ENCODE data around the gene PCDHGB4.
A peak's percentile ranks its signal among the peaks of the same experiment; 100 is the strongest.
"Not testable (repeated sequence)": the region's sequence is repeated elsewhere in the genome, so short reads cannot be mapped to it uniquely, and the experiment has no call there.

DNA sequence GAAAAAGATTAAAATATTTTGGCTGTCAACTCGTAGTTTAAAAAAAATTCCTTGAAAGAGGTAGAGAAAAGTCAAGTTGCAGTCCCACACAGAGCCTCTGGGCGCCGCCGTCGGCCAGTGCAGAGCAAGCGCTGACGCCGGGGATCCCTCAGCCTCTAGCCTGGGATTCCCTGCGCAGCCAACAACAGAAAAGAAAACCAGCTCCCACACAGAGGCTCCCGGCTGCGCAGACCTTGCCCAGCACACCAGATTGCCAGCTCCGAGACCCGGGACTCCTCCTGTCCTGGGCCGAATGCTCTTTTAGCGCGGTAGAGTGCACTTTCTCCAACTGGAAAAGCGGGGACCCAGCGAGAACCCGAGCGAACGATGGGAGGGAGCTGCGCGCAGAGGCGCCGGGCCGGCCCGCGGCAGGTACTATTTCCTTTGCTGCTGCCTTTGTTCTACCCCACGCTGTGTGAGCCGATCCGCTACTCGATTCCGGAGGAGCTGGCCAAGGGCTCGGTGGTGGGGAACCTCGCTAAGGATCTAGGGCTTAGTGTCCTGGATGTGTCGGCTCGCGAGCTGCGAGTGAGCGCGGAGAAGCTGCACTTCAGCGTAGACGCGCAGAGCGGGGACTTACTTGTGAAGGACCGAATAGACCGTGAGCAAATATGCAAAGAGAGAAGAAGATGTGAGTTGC is 30.1 kb downstream of the PCDHGB4 start, which contains the start of gene PCDHGB7:
- TF ChIP-seq, protein P1, sequence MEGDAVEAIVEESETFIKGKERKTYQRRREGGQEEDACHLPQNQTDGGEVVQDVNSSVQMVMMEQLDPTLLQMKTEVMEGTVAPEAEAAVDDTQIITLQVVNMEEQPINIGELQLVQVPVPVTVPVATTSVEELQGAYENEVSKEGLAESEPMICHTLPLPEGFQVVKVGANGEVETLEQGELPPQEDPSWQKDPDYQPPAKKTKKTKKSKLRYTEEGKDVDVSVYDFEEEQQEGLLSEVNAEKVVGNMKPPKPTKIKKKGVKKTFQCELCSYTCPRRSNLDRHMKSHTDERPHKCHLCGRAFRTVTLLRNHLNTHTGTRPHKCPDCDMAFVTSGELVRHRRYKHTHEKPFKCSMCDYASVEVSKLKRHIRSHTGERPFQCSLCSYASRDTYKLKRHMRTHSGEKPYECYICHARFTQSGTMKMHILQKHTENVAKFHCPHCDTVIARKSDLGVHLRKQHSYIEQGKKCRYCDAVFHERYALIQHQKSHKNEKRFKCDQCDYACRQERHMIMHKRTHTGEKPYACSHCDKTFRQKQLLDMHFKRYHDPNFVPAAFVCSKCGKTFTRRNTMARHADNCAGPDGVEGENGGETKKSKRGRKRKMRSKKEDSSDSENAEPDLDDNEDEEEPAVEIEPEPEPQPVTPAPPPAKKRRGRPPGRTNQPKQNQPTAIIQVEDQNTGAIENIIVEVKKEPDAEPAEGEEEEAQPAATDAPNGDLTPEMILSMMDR (IDR thresholded peaks at IDR 0.05; ENCODE audit: borderline replicate concordance, extremely low read depth, low read length, poor library complexity, severe bottlenecking) = peak; percentile 60
- not testable (repeated sequence) for TF ChIP-seq EZH2 (IDR thresholded peaks at IDR 0.05; ENCODE audit: borderline replicate concordance, low read depth, low read length, severe bottlenecking)

All from DND-41 (cell line).